NOMO-1 (cell line): ENCODE results near the gene RARRES2.
"Not testable (repeated sequence)": the region's sequence is repeated elsewhere in the genome, so short reads cannot be mapped to it uniquely, and the experiment has no call there.

Experiments
- DNase-seq, 2 experiments: peaks; one replicate each; lab custom pipeline; 2025; ENCODE audit not compliant: unreplicated experiment in 2 of 2; lab: John Stamatoyannopoulos, UW

The RARRES2 gene

GRCh38 chr7:150323682-150324372, 17.6 kb downstream of the RARRES2 start:
- DNase-seq, result peak in 1 of 2 experiments; percentile 3

- peak; percentile 7 to 19 for DNase-seq
Observed at GRCh38 chr7:150322833-150323681, 18.4 kb downstream of the RARRES2 start, which contains the start of the genes ACTR3C and LRRC61. ACTR3C (minus strand) TSS chr7:150323545; CDS start chr7:150295296, 28,249 bp downstream. LRRC61 (plus strand) TSS chr7:150323355; CDS start chr7:150336862, 13,507 bp downstream.

GRCh38 chr7:150322114-150322832, 19.2 kb downstream of the RARRES2 start:
- DNase-seq, result no peak

- no peak for DNase-seq
Observed at GRCh38 chr7:150321788-150322113, 19.7 kb downstream of the RARRES2 start.

- DNase-seq, result no peak
Observed at GRCh38 chr7:150317748-150318444, 23.5 kb downstream of the RARRES2 start.

- DNase-seq, result not testable (repeated sequence)
Observed at GRCh38 chr7:150316987-150317386, 24.4 kb downstream of the RARRES2 start.

- no peak for DNase-seq
Observed at GRCh38 chr7:150314639-150315239, 26.7 kb downstream of the RARRES2 start.

- DNase-seq, result no peak
Observed at GRCh38 chr7:150313870-150314269, 27.6 kb downstream of the RARRES2 start.

- DNase-seq, result no peak
Observed at GRCh38 chr7:150313367-150313809, 28.0 kb downstream of the RARRES2 start.

GRCh38 chr7:150312649-150313366, 28.6 kb downstream of the RARRES2 start:
- not testable (repeated sequence) for DNase-seq

GRCh38 chr7:150311711-150312110, 29.7 kb downstream of the RARRES2 start:
- DNase-seq, result no peak

- no peak for DNase-seq
Observed at GRCh38 chr7:150311146-150311545, 30.3 kb downstream of the RARRES2 start.

GRCh38 chr7:150308575-150308974, 32.9 kb downstream of the RARRES2 start:
- no peak for DNase-seq

GRCh38 chr7:150307904-150308303, 33.5 kb downstream of the RARRES2 start:
- DNase-seq, result no peak

GRCh38 chr7:150307129-150307528, 34.3 kb downstream of the RARRES2 start:
- DNase-seq, result no peak

- not testable (repeated sequence) for DNase-seq
Observed at GRCh38 chr7:150306377-150306776, 35.1 kb downstream of the RARRES2 start.

GRCh38 chr7:150305903-150306284, 35.5 kb downstream of the RARRES2 start:
- not testable (repeated sequence) for DNase-seq

GRCh38 chr7:150305259-150305902, 36.0 kb downstream of the RARRES2 start:
- DNase-seq, result not testable (repeated sequence)
